Amniotic stem cell (primary cell): Measurements from ENCODE around the gene HDAC6.
"Not testable (repeated sequence)": the region's sequence is repeated elsewhere in the genome, so short reads cannot be mapped to it uniquely, and the experiment has no call there.

Source experiments
- DNase-seq: peaks from one replicate; lab custom pipeline; 2025; lab: John Stamatoyannopoulos, UW

The HDAC6 gene

GRCh38 chrX:48824066-48824465 lies 22.2 kb downstream of the HDAC6 start:
- DNase-seq: no peak

GRCh38 chrX:48826135-48826875 lies 24.4 kb downstream of the HDAC6 start, which contains the start of gene ERAS:
Gene ERAS, plus strand, starts transcription at chrX:48826513. Its CDS starts 2,611 bp downstream, at chrX:48829124.
- DNase-seq: no peak

GRCh38 chrX:48826876-48827653 lies 25.2 kb downstream of the HDAC6 start:
- no peak for DNase-seq

- no peak for DNase-seq
Measured at GRCh38 chrX:48827654-48827968, 25.7 kb downstream of the HDAC6 start.

- DNase-seq: no peak
Measured at GRCh38 chrX:48829016-48829735, 27.3 kb downstream of the HDAC6 start.

GRCh38 chrX:48831136-48831908 lies 29.5 kb downstream of the HDAC6 start:
- DNase-seq: no peak

- no peak for DNase-seq
Measured at GRCh38 chrX:48831909-48832291, 30.0 kb downstream of the HDAC6 start.

GRCh38 chrX:48833542-48834138 lies 31.8 kb downstream of the HDAC6 start:
- DNase-seq: no peak

GRCh38 chrX:48834383-48834709 lies 32.5 kb downstream of the HDAC6 start:
- no peak for DNase-seq

- DNase-seq: no peak
Measured at GRCh38 chrX:48835524-48836329, 33.9 kb downstream of the HDAC6 start, which contains the start of gene PCSK1N. Gene PCSK1N, minus strand, starts transcription at chrX:48835610. Its CDS starts 78 bp downstream, at chrX:48835532.

GRCh38 chrX:48839686-48840085 lies 37.8 kb downstream of the HDAC6 start:
- no peak for DNase-seq

GRCh38 chrX:48848847-48849246 lies 47.0 kb downstream of the HDAC6 start:
- DNase-seq: no peak

- DNase-seq: no peak
Measured at GRCh38 chrX:48852857-48853256, 51.0 kb downstream of the HDAC6 start.

- not testable (repeated sequence) for DNase-seq
Measured at GRCh38 chrX:48853494-48853893, 51.6 kb downstream of the HDAC6 start.

- DNase-seq: not testable (repeated sequence)
Measured at GRCh38 chrX:48854121-48854804, 52.4 kb downstream of the HDAC6 start.

- DNase-seq: no peak
Measured at GRCh38 chrX:48854898-48855297, 53.0 kb downstream of the HDAC6 start.

- no peak for DNase-seq
Measured at GRCh38 chrX:48864210-48864609, 62.3 kb downstream of the HDAC6 start.

GRCh38 chrX:48872017-48872416 lies 70.2 kb downstream of the HDAC6 start:
- not testable (repeated sequence) for DNase-seq
